Smooth muscle cell (in vitro differentiated cells): ENCODE data around the gene TIAM2. TPM values are rescaled to one million over a fixed set of nuclear protein-coding genes. Genes with fewer than 3 reads are reported as not detected.

ENCODE experiments used
- DNase-seq: peaks from one replicate; lab custom pipeline; 2025; ENCODE audit not compliant: unreplicated experiment; lab: John Stamatoyannopoulos, UW
- H2AFZ ChIP-seq: fragments of 200-600 bp; sonication (generic); 2 replicates; pipeline ENCODE4 v1.6.0; 2016; ENCODE audit warnings: antibody characterized with exemption, low read depth, mild to moderate bottlenecking
- H3F3A ChIP-seq: fragments of 200-600 bp; sonication (generic); 2 replicates; pipeline ENCODE4 v1.6.0; 2017; ENCODE audit warnings: antibody characterized with exemption, low read depth
- H3K27ac ChIP-seq: fragments of 200-600 bp; sonication (generic); 2 replicates; pipeline ENCODE4 v1.5.1; 2016; ENCODE audit warnings: low read depth, mild to moderate bottlenecking
- H3K27me3 ChIP-seq: fragments of 200-600 bp; sonication (generic); 2 replicates; pipeline ENCODE4 v1.6.1; 2016; ENCODE audit warnings: low read depth, mild to moderate bottlenecking
- H3K36me3 ChIP-seq: fragments of 200-600 bp; sonication (generic); 2 replicates; pipeline ENCODE4 v1.5.1; 2016; ENCODE audit warnings: low read depth
- H3K4me1 ChIP-seq: fragments of 200-600 bp; sonication (generic); 2 replicates; pipeline ENCODE4 v1.5.1; 2016; ENCODE audit warnings: low read depth
- H3K4me2 ChIP-seq: fragments of 200-600 bp; sonication (generic); 2 replicates; pipeline ENCODE4 v1.6.0; 2016; ENCODE audit warnings: mild to moderate bottlenecking
- H3K4me3 ChIP-seq: fragments of 200-600 bp; sonication (generic); 2 replicates; pipeline ENCODE4 v1.5.1; 2016; ENCODE audit warnings: mild to moderate bottlenecking
- H3K79me2 ChIP-seq: fragments of 200-600 bp; sonication (generic); 2 replicates; pipeline ENCODE4 v1.6.0; 2016; ENCODE audit warnings: low read depth, mild to moderate bottlenecking
- H3K9ac ChIP-seq: fragments of 200-600 bp; sonication (generic); 2 replicates; pipeline ENCODE4 v1.6.0; 2016; ENCODE audit warnings: low read depth
- H3K9me3 ChIP-seq: fragments of 200-600 bp; sonication (generic); replicated peaks from 2 replicates; pipeline ENCODE4 v1.5.1; 2016; ENCODE audit warnings: low read depth
- H4K20me1 ChIP-seq: fragments of 200-600 bp; sonication (generic); 2 replicates; pipeline ENCODE4 v1.6.0; 2016; ENCODE audit warnings: low read depth
- WGBS: methylation state at CpG from one replicate; pipeline ENCODE4 v1.1.7; 2016; ENCODE audit warnings: low lambda C conversion rate; 5-methylcytosine and 5-hydroxymethylcytosine counted together
- polyA plus RNA-seq: library from polyadenylated mRNA; unstranded; fragments of >200 nt; fragmentation: Nextera tagmentation; extraction: Ambion mirVana; gene quantifications from 2 replicates; pipeline ENCODE4 v1.2.1, GENCODE V29; 2016
- total RNA-seq: library from RNA; depleted of rRNA; stranded (reverse); fragments of >200 nt; gene quantifications from 2 replicates; pipeline ENCODE4 v1.2.3, GENCODE V29; 2014
- TF ChIP-seq, protein P1 (sequence below): fragments of 200-600 bp; sonication (generic); IDR thresholded peaks from 2 replicates; pipeline ENCODE4 v1.5.1; 2017; ENCODE audit warnings: borderline replicate concordance, mild to moderate bottlenecking, antibody characterized with exemption; ENCODE audit not compliant: insufficient read depth, poor library complexity, severe bottlenecking

TIAM2 gene
- total and polyA plus RNA-seq, 2 experiments from 2014 or later: 13.1 to 24.9 TPM

DNA sequence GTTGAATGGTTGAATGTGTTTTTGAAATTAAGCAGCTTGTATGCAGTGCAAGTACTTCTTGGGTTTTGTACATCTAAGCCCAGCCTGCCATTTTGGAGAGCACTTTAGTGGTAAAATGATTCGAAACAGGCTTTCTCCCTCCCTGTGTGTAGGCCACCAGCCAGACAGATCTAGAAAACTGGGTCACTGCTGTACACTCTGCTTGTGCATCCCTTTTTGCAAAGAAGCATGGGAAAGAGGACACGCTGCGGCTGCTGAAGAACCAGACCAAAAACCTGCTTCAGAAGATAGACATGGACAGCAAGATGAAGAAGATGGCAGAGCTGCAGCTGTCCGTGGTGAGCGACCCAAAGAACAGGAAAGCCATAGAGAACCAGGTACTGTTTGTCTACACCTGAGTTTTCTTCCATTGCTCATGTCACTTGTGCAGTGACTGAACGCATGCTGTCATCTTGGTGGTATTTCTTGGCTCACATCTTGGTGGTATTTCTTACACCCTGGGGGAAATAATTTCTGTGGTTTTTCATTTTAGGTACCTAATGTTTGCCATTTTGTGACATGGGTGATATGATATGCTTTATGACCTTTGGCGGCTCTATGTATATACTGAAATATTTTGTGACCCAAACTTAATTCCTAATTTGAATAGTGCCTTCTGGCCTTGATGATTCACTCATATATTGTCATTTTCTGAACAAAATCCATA lies 153.0 kb downstream of the TIAM2 start:
- Histone ChIP-seq H3K4me3 (no peak overlapping the region), H3K79me2 (no peaks in the 10 kb centered on the region), H3K4me1 (peaks cover 17% of the 10 kb centered on the region), H4K20me1 (no peaks in the 10 kb centered on the region), H3K27me3 (no peaks in the 10 kb centered on the region), H3K27ac (no peak overlapping the region), H2AFZ (no peak overlapping the region), H3K9me3 (no peaks in the 10 kb centered on the region), H3K36me3 (no peaks in the 10 kb centered on the region), H3K9ac (no peak overlapping the region), H3F3A (no peaks in the 10 kb centered on the region), H3K4me2 (no peak overlapping the region)
- no peak for DNase-seq
- 97% methylated on average over 7 of the region's 7 CpGs for WGBS
- TF ChIP-seq, protein P1, sequence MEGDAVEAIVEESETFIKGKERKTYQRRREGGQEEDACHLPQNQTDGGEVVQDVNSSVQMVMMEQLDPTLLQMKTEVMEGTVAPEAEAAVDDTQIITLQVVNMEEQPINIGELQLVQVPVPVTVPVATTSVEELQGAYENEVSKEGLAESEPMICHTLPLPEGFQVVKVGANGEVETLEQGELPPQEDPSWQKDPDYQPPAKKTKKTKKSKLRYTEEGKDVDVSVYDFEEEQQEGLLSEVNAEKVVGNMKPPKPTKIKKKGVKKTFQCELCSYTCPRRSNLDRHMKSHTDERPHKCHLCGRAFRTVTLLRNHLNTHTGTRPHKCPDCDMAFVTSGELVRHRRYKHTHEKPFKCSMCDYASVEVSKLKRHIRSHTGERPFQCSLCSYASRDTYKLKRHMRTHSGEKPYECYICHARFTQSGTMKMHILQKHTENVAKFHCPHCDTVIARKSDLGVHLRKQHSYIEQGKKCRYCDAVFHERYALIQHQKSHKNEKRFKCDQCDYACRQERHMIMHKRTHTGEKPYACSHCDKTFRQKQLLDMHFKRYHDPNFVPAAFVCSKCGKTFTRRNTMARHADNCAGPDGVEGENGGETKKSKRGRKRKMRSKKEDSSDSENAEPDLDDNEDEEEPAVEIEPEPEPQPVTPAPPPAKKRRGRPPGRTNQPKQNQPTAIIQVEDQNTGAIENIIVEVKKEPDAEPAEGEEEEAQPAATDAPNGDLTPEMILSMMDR: no peak

DNA sequence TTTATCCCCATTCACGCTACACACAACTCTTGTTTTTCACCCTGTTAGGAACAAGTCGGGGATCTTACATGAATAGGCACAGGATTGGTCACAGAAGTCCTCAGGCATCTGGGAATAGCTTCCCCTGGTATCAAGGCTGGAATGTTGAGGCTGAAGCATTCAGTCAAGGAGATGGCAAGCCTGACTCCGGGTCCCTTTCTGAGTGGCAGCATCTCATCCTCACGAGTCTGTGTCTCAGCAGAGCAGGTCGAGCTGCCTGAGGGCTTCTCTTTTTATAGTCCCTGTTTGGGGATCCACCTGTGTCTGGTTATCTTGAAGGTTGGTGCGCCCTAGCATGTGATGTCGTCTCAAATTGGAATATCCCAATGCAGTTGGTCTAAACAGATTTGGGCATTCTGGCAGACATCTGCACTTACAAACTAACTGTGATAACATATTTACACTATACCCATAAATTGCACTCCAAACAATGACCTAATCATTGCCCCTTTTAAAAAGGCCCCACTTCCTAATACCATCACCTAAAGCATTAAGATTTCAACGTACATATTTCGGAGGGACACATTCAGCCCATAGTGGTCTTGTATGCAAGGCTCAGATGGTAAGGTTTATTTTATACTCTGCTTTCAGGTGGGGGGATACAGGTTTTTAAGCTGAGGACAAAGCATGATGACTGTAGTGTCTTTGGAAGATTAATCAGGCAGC lies 156.0 kb downstream of the TIAM2 start:
- Histone ChIP-seq H4K20me1 (no peaks in the 10 kb centered on the region), H3F3A (no peaks in the 10 kb centered on the region), H3K27ac (no peak overlapping the region), H3K4me3 (no peak overlapping the region), H3K4me2 (no peak overlapping the region), H3K27me3 (no peaks in the 10 kb centered on the region), H3K4me1 (peaks cover 18% of the 10 kb centered on the region), H3K9ac (no peak overlapping the region), H3K36me3 (no peaks in the 10 kb centered on the region), H2AFZ (no peak overlapping the region), H3K79me2 (no peaks in the 10 kb centered on the region), H3K9me3 (no peaks in the 10 kb centered on the region)
- WGBS: 87% methylated on average over 9 of the region's 9 CpGs
- no peak for DNase-seq
- TF ChIP-seq, protein P1: no peak

DNA sequence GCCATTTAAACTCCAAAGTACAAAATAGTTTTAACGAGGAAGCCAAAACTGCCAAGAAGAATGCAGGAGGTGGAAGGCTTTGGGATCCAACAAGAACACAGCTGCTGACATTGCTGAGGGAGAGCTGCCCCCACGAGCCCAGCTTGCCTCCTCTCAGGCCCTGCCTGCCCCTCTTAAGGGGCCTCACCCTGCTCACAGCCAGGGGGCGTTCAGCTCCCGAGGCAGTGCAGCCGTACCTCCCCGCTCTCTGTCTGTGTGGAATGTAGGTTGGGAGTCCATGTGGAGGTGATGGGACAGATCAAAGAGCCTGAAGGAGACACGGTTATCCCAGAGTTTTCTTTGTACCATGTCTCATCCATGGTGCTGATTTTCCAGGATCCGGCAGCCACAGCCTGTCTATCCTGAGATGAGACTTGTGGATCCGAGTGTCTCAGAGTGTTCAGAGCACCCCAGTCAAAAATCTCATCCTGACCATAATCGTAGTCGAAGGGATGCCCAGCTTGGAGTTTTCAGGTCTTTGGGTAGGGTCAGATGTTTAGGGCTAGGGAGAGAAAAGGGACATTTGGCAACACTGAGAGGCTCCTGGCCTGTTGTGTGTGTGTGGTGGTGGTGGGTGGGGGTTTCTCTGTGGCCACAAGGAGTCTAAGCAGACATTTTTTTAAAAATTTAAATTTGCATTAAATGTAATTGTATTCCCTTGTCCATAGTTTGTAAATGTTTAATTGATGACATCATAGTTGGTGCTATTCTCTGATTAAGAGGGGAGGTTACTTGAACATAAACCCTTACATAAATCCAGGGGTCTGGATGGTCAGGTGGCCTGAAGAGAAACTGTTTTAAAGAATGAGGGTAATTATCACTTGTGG lies 157.3 kb downstream of the TIAM2 start:
- no peaks in the 10 kb centered on the region for H4K20me1 ChIP-seq
- no peak for DNase-seq
- H2AFZ ChIP-seq: no peak overlapping the region

More for the DNA sequence above, 157.3 kb downstream of the TIAM2 start:
- H3K4me1 ChIP-seq: peaks cover 18% of the 10 kb centered on the region
- WGBS: 61% methylated on average over 11 of the region's 11 CpGs
- TF ChIP-seq, protein P1: no peak
- no peaks in the 10 kb centered on the region for H3K36me3 ChIP-seq
- H3K4me3 ChIP-seq: no peak overlapping the region
- no peaks in the 10 kb centered on the region for H3K27me3 ChIP-seq
- no peak overlapping the region for H3K27ac ChIP-seq
- H3K9ac ChIP-seq: no peak overlapping the region
- H3K9me3 ChIP-seq: no peaks in the 10 kb centered on the region
- H3K4me2 ChIP-seq: no peak overlapping the region
- H3K79me2 ChIP-seq: no peaks in the 10 kb centered on the region
- no peaks in the 10 kb centered on the region for H3F3A ChIP-seq
